GM12872 (cell line): ENCODE results near the gene WDR36.

Source experiments
- TF ChIP-seq, protein P1 (sequence below): IDR thresholded peaks from 3 replicates; pipeline ENCODE4 v1.5.1; 2011; ENCODE audit warnings: low read depth, mild to moderate bottlenecking, low read length, moderate library complexity; ENCODE audit not compliant: insufficient read depth

WDR36 gene

DNA sequence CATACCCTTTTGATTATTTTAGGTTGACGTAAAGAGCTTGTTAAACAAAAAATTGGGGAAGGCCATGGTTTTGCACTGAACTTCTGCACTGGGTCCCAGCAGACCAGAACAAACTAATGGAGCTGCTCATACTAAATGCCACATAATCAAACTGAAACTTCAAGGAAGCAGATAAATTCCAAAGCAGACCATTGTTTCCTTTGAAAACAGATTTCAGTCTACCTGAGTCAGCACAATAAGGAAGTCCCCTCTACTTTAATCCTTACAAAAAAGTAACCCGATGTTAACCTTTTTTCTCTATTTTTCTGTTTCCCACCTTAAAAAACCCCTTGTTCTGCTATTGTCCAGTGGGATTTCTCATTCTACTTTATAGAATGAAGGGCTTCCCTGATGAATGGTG is 39.2 kb downstream of the WDR36 start:
- TF ChIP-seq, protein P1, sequence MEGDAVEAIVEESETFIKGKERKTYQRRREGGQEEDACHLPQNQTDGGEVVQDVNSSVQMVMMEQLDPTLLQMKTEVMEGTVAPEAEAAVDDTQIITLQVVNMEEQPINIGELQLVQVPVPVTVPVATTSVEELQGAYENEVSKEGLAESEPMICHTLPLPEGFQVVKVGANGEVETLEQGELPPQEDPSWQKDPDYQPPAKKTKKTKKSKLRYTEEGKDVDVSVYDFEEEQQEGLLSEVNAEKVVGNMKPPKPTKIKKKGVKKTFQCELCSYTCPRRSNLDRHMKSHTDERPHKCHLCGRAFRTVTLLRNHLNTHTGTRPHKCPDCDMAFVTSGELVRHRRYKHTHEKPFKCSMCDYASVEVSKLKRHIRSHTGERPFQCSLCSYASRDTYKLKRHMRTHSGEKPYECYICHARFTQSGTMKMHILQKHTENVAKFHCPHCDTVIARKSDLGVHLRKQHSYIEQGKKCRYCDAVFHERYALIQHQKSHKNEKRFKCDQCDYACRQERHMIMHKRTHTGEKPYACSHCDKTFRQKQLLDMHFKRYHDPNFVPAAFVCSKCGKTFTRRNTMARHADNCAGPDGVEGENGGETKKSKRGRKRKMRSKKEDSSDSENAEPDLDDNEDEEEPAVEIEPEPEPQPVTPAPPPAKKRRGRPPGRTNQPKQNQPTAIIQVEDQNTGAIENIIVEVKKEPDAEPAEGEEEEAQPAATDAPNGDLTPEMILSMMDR: no peak

- TF ChIP-seq, protein P1: no peak
Measured at GRCh38 chr5:111132076-111132475, 39.9 kb downstream of the WDR36 start.

DNA sequence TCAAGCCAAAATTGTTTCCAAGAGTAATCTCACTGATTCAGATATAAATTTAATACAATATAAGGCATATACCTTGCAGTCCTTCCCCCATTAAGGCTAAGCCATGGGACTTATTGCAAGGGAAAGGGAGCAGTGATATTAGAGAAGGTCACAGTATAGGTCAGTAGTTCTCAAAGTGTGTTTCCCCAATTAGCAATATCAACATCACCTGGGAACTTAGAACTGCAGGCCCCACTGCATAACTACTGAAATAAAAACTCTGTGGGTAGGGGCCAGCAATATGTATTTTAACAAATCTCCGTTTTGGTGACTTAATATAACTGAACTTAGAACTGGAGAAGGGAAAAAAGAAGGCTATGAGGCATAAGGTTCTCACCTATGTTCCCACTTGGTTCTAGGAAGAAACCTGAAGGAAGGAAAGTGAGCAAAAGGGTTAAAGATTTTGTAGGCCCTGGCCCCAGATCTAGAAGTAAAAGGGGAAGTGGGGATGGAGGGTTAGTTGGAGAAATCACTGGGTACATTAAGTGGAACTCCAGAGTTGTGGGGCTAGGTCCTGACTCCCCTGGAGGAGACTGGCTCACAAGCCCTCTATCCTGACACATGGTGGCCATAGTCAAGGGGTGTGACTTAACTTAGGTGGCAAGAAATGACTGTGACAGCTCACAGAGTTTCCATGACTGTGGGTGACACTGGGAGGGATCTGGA is 40.7 kb downstream of the WDR36 start:
- TF ChIP-seq, protein P1: no peak

GRCh38 chr5:111133436-111133751 is 41.2 kb downstream of the WDR36 start:
- TF ChIP-seq, protein P1: no peak

GRCh38 chr5:111134087-111134486 is 41.9 kb downstream of the WDR36 start:
- TF ChIP-seq, protein P1: no peak

DNA sequence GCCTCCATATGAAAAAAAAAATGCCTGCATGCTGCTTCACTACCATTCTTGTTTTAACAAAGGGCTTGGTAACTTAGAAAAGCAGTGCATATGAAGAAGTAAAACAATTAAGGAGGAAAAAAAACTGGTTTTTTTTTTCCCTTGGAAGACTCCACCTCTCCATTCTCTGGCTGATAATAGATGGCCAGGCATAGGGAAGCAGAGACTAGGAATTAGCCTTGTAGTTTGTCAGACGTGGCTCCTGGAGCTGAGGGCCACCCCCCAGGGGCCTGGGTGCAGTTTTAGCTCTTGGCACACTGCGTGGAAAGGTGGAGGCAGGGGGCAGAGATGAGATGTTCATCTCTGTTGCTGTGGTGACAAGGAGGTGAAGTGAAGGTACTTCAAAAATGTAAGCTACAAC is 42.7 kb downstream of the WDR36 start:
- TF ChIP-seq, protein P1: no peak

DNA sequence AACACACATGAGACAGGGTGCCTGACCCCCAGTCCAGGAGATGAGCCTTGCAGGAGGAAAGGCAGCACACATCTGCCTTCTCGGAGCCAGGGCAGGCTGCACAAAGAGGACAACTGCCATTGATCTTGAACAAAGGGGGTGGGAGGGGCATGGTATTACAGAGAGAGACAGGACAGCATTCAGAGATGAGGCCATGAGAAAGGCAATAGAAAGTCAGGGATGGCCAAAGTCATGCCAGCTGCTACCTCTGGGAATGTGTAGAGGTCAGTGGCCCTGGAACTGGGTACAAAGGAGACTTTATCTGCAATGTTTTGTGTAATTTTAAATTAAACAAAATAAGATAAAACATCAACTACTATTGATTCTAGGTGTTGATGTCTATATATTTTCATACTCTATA is 43.2 kb downstream of the WDR36 start:
- TF ChIP-seq, protein P1: no peak
